Brain microvascular endothelial cell (primary cell): ENCODE data around the gene SMS.

ENCODE experiments used
- DNase-seq: peaks from one replicate; pipeline ENCODE4 v3.0.0-alpha.2; 2020
- H3K27ac ChIP-seq: fragments of 250-450 bp; sonication (Bioruptor Pico); 2 replicates; pipeline ENCODE4 v1.5.1; 2020; ENCODE audit warnings: mild to moderate bottlenecking, moderate library complexity
- H3K27me3 ChIP-seq: fragments of 250-450 bp; sonication (Bioruptor Pico); replicated peaks from 2 replicates; pipeline ENCODE4 v1.5.1; 2020; ENCODE audit warnings: mild to moderate bottlenecking
- H3K36me3 ChIP-seq: fragments of 250-450 bp; sonication (Bioruptor Pico); replicated peaks from 2 replicates; pipeline ENCODE4 v1.5.1; 2020; ENCODE audit warnings: mild to moderate bottlenecking
- H3K4me3 ChIP-seq: 2 replicates; pipeline ENCODE4 v1.5.1; 2011; ENCODE audit warnings: low read depth, mild to moderate bottlenecking, control low read depth, low read length, moderate library complexity
- CTCF ChIP-seq: IDR thresholded peaks from 2 replicates; pipeline ENCODE4 v1.5.1; 2011; ENCODE audit warnings: low read depth, mild to moderate bottlenecking, moderate library complexity, low read length, control low read depth, inconsistent platforms; ENCODE audit errors: missing control alignments
- in situ Hi-C: cut with HindIII; loops from 2 replicates; pipeline ENCODE4 v1.10.0; 2017; ENCODE audit warnings: low sequenced_read_pairs, low pct_ligation_motif_present

The SMS gene

GRCh38 chrX:21974011-21974385, 33.5 kb downstream of the SMS start:
- Histone ChIP-seq H3K36me3 (peaks cover 15% of the 10 kb centered on the region), H3K27ac (no peak overlapping the region), H3K4me3 (no peak overlapping the region)

GRCh38 chrX:21975242-21975641, 34.7 kb downstream of the SMS start:
- in situ Hi-C loops, result no loop called here
- Histone ChIP-seq H3K27ac (no peak overlapping the region), H3K27me3 (no peaks in the 10 kb centered on the region)

More at GRCh38 chrX:21974011-21974385, 33.5 kb downstream of the SMS start:
- in situ Hi-C loops, result no loop called here
- no peak for TF ChIP-seq CTCF
- DNase-seq, result no peak
- no peaks in the 10 kb centered on the region for H3K27me3 ChIP-seq

GRCh38 chrX:21975812-21976211, 35.3 kb downstream of the SMS start:
- Histone ChIP-seq H3K27ac (no peak overlapping the region), H3K4me3 (no peak overlapping the region), H3K27me3 (no peaks in the 10 kb centered on the region), H3K36me3 (peaks cover 11% of the 10 kb centered on the region)
- peak; percentile 47 for DNase-seq
- in situ Hi-C loops, result no loop called here
- TF ChIP-seq CTCF, result peak; percentile 25

More at GRCh38 chrX:21975242-21975641, 34.7 kb downstream of the SMS start:
- Histone ChIP-seq H3K36me3 (peaks cover 12% of the 10 kb centered on the region), H3K4me3 (no peak overlapping the region)
- no peak for TF ChIP-seq CTCF
- DNase-seq, result no peak

- DNase-seq, result no peak
- no peak overlapping the region for H3K4me3 ChIP-seq
- in situ Hi-C loops, result no loop called here
- H3K27ac ChIP-seq, result no peak overlapping the region
- H3K36me3 ChIP-seq, result peaks cover 9% of the 10 kb centered on the region
- TF ChIP-seq CTCF, result no peak
- no peaks in the 10 kb centered on the region for H3K27me3 ChIP-seq
Measured at GRCh38 chrX:21978346-21978745, 37.8 kb downstream of the SMS start.

- no peak for DNase-seq
- no peak overlapping the region for H3K27ac ChIP-seq
- no peak for TF ChIP-seq CTCF
- in situ Hi-C loops, result no loop called here
- H3K36me3 ChIP-seq, result peaks cover 6% of the 10 kb centered on the region
- H3K4me3 ChIP-seq, result no peak overlapping the region
- H3K27me3 ChIP-seq, result no peaks in the 10 kb centered on the region
Measured at GRCh38 chrX:21982311-21982710, 41.8 kb downstream of the SMS start.

GRCh38 chrX:21985332-21985777, 44.8 kb downstream of the SMS start:
- Histone ChIP-seq H3K27me3 (no peaks in the 10 kb centered on the region), H3K4me3 (no peak overlapping the region), H3K27ac (no peak overlapping the region), H3K36me3 (peaks cover 10% of the 10 kb centered on the region)
- DNase-seq, result peak; percentile 82
- in situ Hi-C loops, result no loop called here
- TF ChIP-seq CTCF, result peak; percentile 90
